ENCODE results near the gene CNTN1. TPM values are rescaled to one million over a fixed set of nuclear protein-coding genes. Genes with fewer than 3 reads are reported as not detected.

The CNTN1 gene
- total and polyA plus RNA-seq, 2 of the 13 experiments (the other 11 are each of a cell fraction or from before 2014, with no cell fraction given), result 0.01 to 0.07 TPM

DNA sequence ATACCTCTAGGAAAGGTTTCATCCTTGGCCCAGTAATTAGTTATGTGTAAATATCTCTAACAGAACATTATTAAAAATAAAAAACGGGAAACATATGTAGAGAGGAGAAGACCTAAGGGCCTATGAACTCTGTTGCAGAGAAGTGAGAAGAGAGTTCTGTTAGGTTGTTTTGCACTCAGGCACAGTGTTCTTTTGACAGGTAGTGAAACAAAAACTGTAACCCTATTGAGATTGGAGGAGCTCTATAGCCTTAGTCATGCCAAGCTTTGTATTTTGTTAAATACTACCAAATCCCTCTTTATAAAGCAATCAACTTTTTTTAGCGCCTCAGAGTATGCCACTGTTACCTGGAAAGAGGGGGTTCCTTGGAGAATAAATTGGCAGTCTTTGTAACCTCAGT is 77.6 kb downstream of the CNTN1 start:
- in situ Hi-C loops (cut with HindIII; ENCODE audit: extremely low pct_ligation_motif_present, low pct_unique_long_range_greater_than_20kb), result no loop called here
- POLR2A ChIA-PET, result no interaction called here
- FAIRE-seq, result no peak

More for the DNA sequence above, 77.6 kb downstream of the CNTN1 start:
- Histone ChIP-seq H3K27ac (ENCODE audit: extremely low read length, insufficient read depth, low read length) (no peak overlapping the region), H3K36me3 (replicated peaks in 1 of 2; ENCODE audit: control insufficient read depth in 1 of 2, insufficient read depth in 2 of 2, low read length in 2 of 2) (no peaks in the 10 kb centered on the region), H3K79me2 (ENCODE audit: insufficient read depth, low read length) (no peaks in the 10 kb centered on the region), H3K4me1 (ENCODE audit: insufficient read depth, low read length) (no peaks in the 10 kb centered on the region), H3K9ac (ENCODE audit: insufficient read depth, low read depth, low read length) (no peak overlapping the region), H2AFZ (ENCODE audit: low read length) (no peak overlapping the region), H3K4me2 (ENCODE audit: low read depth, low read length) (no peak overlapping the region), H3K9me3 (ENCODE audit: low read length) (no peaks in the 10 kb centered on the region), H3K4me3 (replicated peaks in 1 of 3; ENCODE audit: insufficient read depth in 1 of 3, low read depth in 2 of 3, low read length in 3 of 3) (no peak overlapping the region), H3K27me3 (ENCODE audit: control insufficient read depth in 1 of 2, insufficient read depth in 2 of 2, low read length in 2 of 2) (no peaks in the 10 kb centered on the region), H4K20me1 (ENCODE audit: insufficient read depth, low read length) (no peaks in the 10 kb centered on the region)
- intact Hi-C loops (cut with micrococcal nuclease; ENCODE audit: unreplicated experiment), result no loop called here
- TF ChIP-seq MAZ (IDR thresholded peaks at IDR 0.05; ENCODE audit: borderline replicate concordance, low read depth, low read length) (no peak), MAZ (CRISPR knock-in tag; IDR thresholded peaks at IDR 0.05; ENCODE audit: low read depth) (no peak), REST (IDR thresholded peaks at IDR 0.05; ENCODE audit: borderline replicate concordance in 1 of 2, low read depth in 1 of 2, low read length in 2 of 2) (no peak), GATAD1 (CRISPR knock-in tag; IDR thresholded peaks at IDR 0.05) (no peak), ZNF83 (CRISPR knock-in tag; IDR thresholded peaks at IDR 0.05; ENCODE audit: borderline replicate concordance) (no peak), ZFAT (CRISPR knock-in tag; conservative IDR thresholded peaks at IDR 0.05) (no peak), ZNF607 (CRISPR knock-in tag; IDR thresholded peaks at IDR 0.05; ENCODE audit: borderline replicate concordance) (no peak), TRIM22 (IDR thresholded peaks at IDR 0.05) (no peak), ZNF597 (CRISPR knock-in tag; IDR thresholded peaks at IDR 0.05) (no peak), RCOR2 (CRISPR knock-in tag; IDR thresholded peaks at IDR 0.05) (no peak), ZNF546 (CRISPR knock-in tag; conservative IDR thresholded peaks at IDR 0.05) (no peak), ZNF432 (CRISPR knock-in tag; IDR thresholded peaks at IDR 0.05; ENCODE audit: borderline replicate concordance) (no peak), ASH2L (IDR thresholded peaks at IDR 0.05; ENCODE audit: insufficient read length, low read depth, low read length) (no peak), TERF1 (CRISPR knock-in tag; IDR thresholded peaks at IDR 0.05) (no peak), NFIB (CRISPR knock-in tag; IDR thresholded peaks at IDR 0.05; ENCODE audit: borderline replicate concordance) (no peak), ZSCAN29 (CRISPR knock-in tag; conservative IDR thresholded peaks at IDR 0.05) (no peak), DPF2 (CRISPR knock-in tag; IDR thresholded peaks at IDR 0.05; ENCODE audit: borderline replicate concordance, low read depth) (no peak), ZNF678 (CRISPR knock-in tag; IDR thresholded peaks at IDR 0.05) (no peak), ERF (CRISPR knock-in tag; IDR thresholded peaks at IDR 0.05) (no peak), ZNF501 (CRISPR knock-in tag; IDR thresholded peaks at IDR 0.05) (no peak)
- BruUV-seq (replicated peaks), result no TSS peak
- no peak for ATAC-seq
- WGBS (ENCODE audit: low lambda C conversion rate), result 0% methylated on average over 2 of the region's 2 CpGs
- no peak for DNase-seq (ENCODE audit: low spot score)
- CTCF ChIA-PET (ENCODE audit: low intra/inter-chr PET ratio, low total read pairs), result no interaction called here

Data from HepG2 (cell line).